Measurements from ENCODE around the gene LRIT2. TPM values are rescaled to one million over a fixed set of nuclear protein-coding genes. Genes with fewer than 3 reads are reported as not detected.

The LRIT2 gene
- polyA plus RNA-seq, 1 donor from 2014 or later = not detected

DNA sequence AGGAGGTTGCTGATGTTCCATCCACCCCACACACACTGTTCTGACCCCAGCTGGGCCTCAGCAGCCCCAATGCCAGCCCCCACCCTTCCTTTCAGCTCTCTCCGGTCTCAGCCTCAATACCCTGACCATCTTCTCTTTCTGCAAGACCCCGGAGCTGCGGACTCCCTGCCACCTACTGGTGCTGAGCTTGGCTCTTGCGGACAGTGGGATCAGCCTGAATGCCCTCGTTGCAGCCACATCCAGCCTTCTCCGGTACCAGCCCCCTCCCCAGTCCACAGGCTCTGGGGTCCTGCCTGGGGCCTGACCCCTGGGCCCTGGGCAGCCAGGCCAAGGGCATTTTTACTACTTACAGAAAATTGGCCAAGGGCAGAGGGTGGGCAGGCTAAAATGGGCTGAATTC is 22.2 kb upstream of the LRIT2 start (continued):
- TF ChIP-seq MXI1 (conservative IDR thresholded peaks at IDR 0.05; ENCODE audit: poor library complexity, severe bottlenecking) (no peak), SMC3 (conservative IDR thresholded peaks at IDR 0.05; ENCODE audit: poor library complexity) (no peak)

DNA sequence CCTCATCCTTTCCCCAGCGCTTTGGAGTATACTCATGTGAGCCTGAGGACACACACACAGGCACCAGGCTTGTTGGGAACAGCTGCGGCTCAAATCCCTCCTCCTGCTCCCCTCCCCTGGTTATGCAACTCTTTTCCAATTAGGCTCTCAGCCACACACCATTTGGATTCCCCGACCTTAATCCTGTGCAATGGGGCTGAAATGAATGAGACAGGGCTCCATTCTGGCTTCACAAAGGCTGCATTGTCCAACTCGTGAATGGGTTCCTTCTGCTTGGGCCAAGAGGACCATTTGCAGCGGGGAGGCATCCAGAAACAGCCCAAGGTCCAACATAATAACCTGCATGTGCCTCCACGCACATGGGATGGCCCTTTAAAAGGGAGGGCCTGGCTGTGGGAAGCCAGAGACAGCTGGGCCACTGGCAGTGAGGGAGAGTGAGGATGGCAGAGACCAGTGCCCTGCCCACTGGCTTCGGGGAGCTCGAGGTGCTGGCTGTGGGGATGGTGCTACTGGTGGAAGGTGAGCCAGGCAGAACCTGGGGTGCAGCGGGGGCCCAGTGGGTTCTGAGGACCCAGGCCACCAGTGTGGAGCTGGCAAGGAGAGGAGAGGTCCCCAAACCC is 19.4 kb upstream of the LRIT2 start, which contains the start of gene RGR:
Gene RGR (plus strand): TSS at position 403 of the 620 bp plus-strand sequence. CDS start 38 bp downstream, at position 441.
- Histone ChIP-seq H3K36me3 (ENCODE audit: insufficient read depth, low read length) (no peaks in the 10 kb centered on the region), H3F3A (ENCODE audit: insufficient read depth, low read length, poor library complexity, severe bottlenecking) (no peaks in the 10 kb centered on the region), H3K9me2 (ENCODE audit: insufficient read depth, low read length) (no peaks in the 10 kb centered on the region), H3K9me3 (ENCODE audit: low read length) (no peaks in the 10 kb centered on the region), H3K4me3 (ENCODE audit: low read length) (no peak within 1 kb of the TSS), H2AFZ (ENCODE audit: low read depth, low read length) (no peak within 1 kb of the TSS), H3K9ac (ENCODE audit: low read length) (no peak within 1 kb of the TSS), H3K27me3 (ENCODE audit: insufficient read depth, low read depth, low read length) (no peaks in the 10 kb centered on the region), H3K79me2 (replicated peaks; ENCODE audit: insufficient read depth, low read length) (no peaks in the 10 kb centered on the region), H3K27ac (ENCODE audit: low read length) (no peak within 1 kb of the TSS), H3K4me2 (ENCODE audit: low read length) (no peak within 1 kb of the TSS), H4K20me1 (ENCODE audit: insufficient read depth) (no peaks in the 10 kb centered on the region)
- no peak for TF ChIP-seq RAD21 (conservative IDR thresholded peaks at IDR 0.05)
- no peak for TF ChIP-seq SMC3 (conservative IDR thresholded peaks at IDR 0.05; ENCODE audit: poor library complexity)
- no peak for TF ChIP-seq EP300 (conservative IDR thresholded peaks at IDR 0.05; ENCODE audit: poor library complexity, severe bottlenecking)
- TF ChIP-seq, protein P1, sequence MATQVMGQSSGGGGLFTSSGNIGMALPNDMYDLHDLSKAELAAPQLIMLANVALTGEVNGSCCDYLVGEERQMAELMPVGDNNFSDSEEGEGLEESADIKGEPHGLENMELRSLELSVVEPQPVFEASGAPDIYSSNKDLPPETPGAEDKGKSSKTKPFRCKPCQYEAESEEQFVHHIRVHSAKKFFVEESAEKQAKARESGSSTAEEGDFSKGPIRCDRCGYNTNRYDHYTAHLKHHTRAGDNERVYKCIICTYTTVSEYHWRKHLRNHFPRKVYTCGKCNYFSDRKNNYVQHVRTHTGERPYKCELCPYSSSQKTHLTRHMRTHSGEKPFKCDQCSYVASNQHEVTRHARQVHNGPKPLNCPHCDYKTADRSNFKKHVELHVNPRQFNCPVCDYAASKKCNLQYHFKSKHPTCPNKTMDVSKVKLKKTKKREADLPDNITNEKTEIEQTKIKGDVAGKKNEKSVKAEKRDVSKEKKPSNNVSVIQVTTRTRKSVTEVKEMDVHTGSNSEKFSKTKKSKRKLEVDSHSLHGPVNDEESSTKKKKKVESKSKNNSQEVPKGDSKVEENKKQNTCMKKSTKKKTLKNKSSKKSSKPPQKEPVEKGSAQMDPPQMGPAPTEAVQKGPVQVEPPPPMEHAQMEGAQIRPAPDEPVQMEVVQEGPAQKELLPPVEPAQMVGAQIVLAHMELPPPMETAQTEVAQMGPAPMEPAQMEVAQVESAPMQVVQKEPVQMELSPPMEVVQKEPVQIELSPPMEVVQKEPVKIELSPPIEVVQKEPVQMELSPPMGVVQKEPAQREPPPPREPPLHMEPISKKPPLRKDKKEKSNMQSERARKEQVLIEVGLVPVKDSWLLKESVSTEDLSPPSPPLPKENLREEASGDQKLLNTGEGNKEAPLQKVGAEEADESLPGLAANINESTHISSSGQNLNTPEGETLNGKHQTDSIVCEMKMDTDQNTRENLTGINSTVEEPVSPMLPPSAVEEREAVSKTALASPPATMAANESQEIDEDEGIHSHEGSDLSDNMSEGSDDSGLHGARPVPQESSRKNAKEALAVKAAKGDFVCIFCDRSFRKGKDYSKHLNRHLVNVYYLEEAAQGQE (IDR thresholded peaks at IDR 0.05; ENCODE audit: borderline replicate concordance) = no peak
- TF ChIP-seq EZH2 (IDR thresholded peaks at IDR 0.05; ENCODE audit: borderline replicate concordance, insufficient read depth, low read length, poor library complexity, severe bottlenecking) = no peak
- TF ChIP-seq TAF1 (IDR thresholded peaks at IDR 0.05; ENCODE audit: low read depth) = no peak
- no peak for TF ChIP-seq MXI1 (conservative IDR thresholded peaks at IDR 0.05; ENCODE audit: poor library complexity, severe bottlenecking)
- no peak for TF ChIP-seq POLR2AphosphoS5 (IDR thresholded peaks at IDR 0.05)
- TF ChIP-seq, protein P2, sequence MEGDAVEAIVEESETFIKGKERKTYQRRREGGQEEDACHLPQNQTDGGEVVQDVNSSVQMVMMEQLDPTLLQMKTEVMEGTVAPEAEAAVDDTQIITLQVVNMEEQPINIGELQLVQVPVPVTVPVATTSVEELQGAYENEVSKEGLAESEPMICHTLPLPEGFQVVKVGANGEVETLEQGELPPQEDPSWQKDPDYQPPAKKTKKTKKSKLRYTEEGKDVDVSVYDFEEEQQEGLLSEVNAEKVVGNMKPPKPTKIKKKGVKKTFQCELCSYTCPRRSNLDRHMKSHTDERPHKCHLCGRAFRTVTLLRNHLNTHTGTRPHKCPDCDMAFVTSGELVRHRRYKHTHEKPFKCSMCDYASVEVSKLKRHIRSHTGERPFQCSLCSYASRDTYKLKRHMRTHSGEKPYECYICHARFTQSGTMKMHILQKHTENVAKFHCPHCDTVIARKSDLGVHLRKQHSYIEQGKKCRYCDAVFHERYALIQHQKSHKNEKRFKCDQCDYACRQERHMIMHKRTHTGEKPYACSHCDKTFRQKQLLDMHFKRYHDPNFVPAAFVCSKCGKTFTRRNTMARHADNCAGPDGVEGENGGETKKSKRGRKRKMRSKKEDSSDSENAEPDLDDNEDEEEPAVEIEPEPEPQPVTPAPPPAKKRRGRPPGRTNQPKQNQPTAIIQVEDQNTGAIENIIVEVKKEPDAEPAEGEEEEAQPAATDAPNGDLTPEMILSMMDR (IDR thresholded peaks at IDR 0.05; ENCODE audit: poor library complexity, severe bottlenecking) = no peak

DNA sequence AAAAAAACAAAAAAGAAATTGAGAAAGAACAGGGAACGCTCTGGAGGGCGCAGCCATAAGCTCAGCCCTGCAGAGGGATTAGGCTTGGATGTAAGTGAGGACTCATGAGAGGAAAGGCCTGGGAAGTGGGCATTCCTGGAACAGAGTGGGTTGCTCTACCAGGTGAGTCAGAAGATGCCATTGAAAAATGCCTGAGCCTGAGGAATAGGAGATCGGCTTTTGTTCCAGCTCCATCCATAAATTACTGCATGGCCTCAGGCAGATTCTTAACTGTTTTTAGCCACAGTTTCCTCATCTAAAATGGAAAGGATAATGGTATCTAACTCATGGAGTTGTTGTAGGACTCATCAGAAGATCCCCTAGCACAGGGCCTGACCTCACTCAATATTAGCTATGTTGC is 18.4 kb upstream of the LRIT2 start:
- Histone ChIP-seq H3K79me2 (replicated peaks; ENCODE audit: insufficient read depth, low read length) (no peaks in the 10 kb centered on the region), H3K9me3 (ENCODE audit: low read length) (no peaks in the 10 kb centered on the region), H3K27me3 (ENCODE audit: insufficient read depth, low read depth, low read length) (no peaks in the 10 kb centered on the region), H4K20me1 (ENCODE audit: insufficient read depth) (no peaks in the 10 kb centered on the region), H3K4me2 (ENCODE audit: low read length) (no peak overlapping the region), H3K36me3 (ENCODE audit: insufficient read depth, low read length) (no peaks in the 10 kb centered on the region), H2AFZ (ENCODE audit: low read depth, low read length) (no peak overlapping the region), H3F3A (ENCODE audit: insufficient read depth, low read length, poor library complexity, severe bottlenecking) (no peaks in the 10 kb centered on the region), H3K27ac (ENCODE audit: low read length) (no peak overlapping the region), H3K4me3 (ENCODE audit: low read length) (no peak overlapping the region), H3K9ac (ENCODE audit: low read length) (no peak overlapping the region), H3K9me2 (ENCODE audit: insufficient read depth, low read length) (no peaks in the 10 kb centered on the region)
- TF ChIP-seq RAD21 (conservative IDR thresholded peaks at IDR 0.05) (no peak), EZH2 (IDR thresholded peaks at IDR 0.05; ENCODE audit: borderline replicate concordance, insufficient read depth, low read length, poor library complexity, severe bottlenecking) (no peak), POLR2AphosphoS5 (IDR thresholded peaks at IDR 0.05) (no peak), EP300 (conservative IDR thresholded peaks at IDR 0.05; ENCODE audit: poor library complexity, severe bottlenecking) (no peak), TAF1 (IDR thresholded peaks at IDR 0.05; ENCODE audit: low read depth) (no peak), SMC3 (conservative IDR thresholded peaks at IDR 0.05; ENCODE audit: poor library complexity) (no peak)
- TF ChIP-seq, protein P1 (IDR thresholded peaks at IDR 0.05; ENCODE audit: borderline replicate concordance) = no peak
- TF ChIP-seq, protein P2 (IDR thresholded peaks at IDR 0.05; ENCODE audit: poor library complexity, severe bottlenecking) = no peak

All from neural cell (in vitro differentiated cells).